Activated naive CD8-positive, alpha-beta T cell treated with anti-CD3 and anti-CD28 coated beads for 36 hours (primary cell): ENCODE measurements around the gene CFP. TPM values are rescaled to one million over a fixed set of nuclear protein-coding genes. Genes with fewer than 3 reads are reported as not detected.

Source experiments
- DNase-seq: peaks from one replicate; pipeline ENCODE4 v3.0.0; 2021
- H3K27ac Mint-ChIP-seq: one replicate; pipeline ENCODE4 v1.8.0; 2022; ENCODE audit warnings: mild to moderate bottlenecking, moderate library complexity, mixed read lengths
- H3K27me3 Mint-ChIP-seq: one replicate; pipeline ENCODE4 v1.8.0; 2022; ENCODE audit warnings: mild to moderate bottlenecking, mixed read lengths
- H3K36me3 Mint-ChIP-seq: one replicate; pipeline ENCODE4 v1.8.0; 2021; ENCODE audit warnings: mild to moderate bottlenecking, mixed read lengths
- H3K4me1 Mint-ChIP-seq: one replicate; pipeline ENCODE4 v1.8.0; 2021; ENCODE audit warnings: mixed read lengths
- H3K4me3 Mint-ChIP-seq: one replicate; pipeline ENCODE4 v1.8.0; 2022; ENCODE audit warnings: mild to moderate bottlenecking, moderate library complexity, mixed read lengths
- H3K9me3 Mint-ChIP-seq: one replicate; pipeline ENCODE4 v1.8.0; 2022; ENCODE audit warnings: mixed read lengths
- total RNA-seq, 2 experiments: library from RNA; stranded (reverse); gene quantifications; one replicate each; pipeline ENCODE4 v1.2.3, GENCODE V29; 2021

Gene CFP
- total RNA-seq, 2 experiments from 2014 or later: 0.90 to 1.9 TPM

- Mint-ChIP-seq H3K36me3 (peaks cover 3% of the 10 kb centered on the region), H3K27me3 (peaks cover 10% of the 10 kb centered on the region), H3K4me3 (no peak overlapping the region), H3K4me1 (peaks cover 19% of the 10 kb centered on the region), H3K27ac (no peak overlapping the region), H3K9me3 (no peaks in the 10 kb centered on the region)
- DNase-seq: no peak
These were observed 52.3 kb downstream of the CFP start for GRCh38 chrX:47577424-47577823.

- Mint-ChIP-seq H3K9me3 (no peaks in the 10 kb centered on the region), H3K27ac (no peak overlapping the region), H3K4me1 (peaks cover 12% of the 10 kb centered on the region), H3K27me3 (peaks cover 10% of the 10 kb centered on the region), H3K36me3 (peaks cover 11% of the 10 kb centered on the region), H3K4me3 (no peak overlapping the region)
- no peak for DNase-seq
These were observed 53.5 kb downstream of the CFP start for GRCh38 chrX:47576021-47576898.

- H3K9me3 Mint-ChIP-seq: no peaks in the 10 kb centered on the region
- no peak overlapping the region for H3K27ac Mint-ChIP-seq
- H3K36me3 Mint-ChIP-seq: peaks cover 20% of the 10 kb centered on the region
- H3K27me3 Mint-ChIP-seq: peaks cover 10% of the 10 kb centered on the region
- no peak for DNase-seq
- H3K4me3 Mint-ChIP-seq: peak overlapping the region; percentile 32
- H3K4me1 Mint-ChIP-seq: peaks cover 11% of the 10 kb centered on the region
These were observed 55.0 kb downstream of the CFP start for GRCh38 chrX:47574547-47575301.

GRCh38 chrX:47574076-47574546 is 55.6 kb downstream of the CFP start:
- peak overlapping the region; percentile 32 for H3K4me3 Mint-ChIP-seq
- H3K36me3 Mint-ChIP-seq: peaks cover 24% of the 10 kb centered on the region
- H3K9me3 Mint-ChIP-seq: no peaks in the 10 kb centered on the region
- H3K27ac Mint-ChIP-seq: no peak overlapping the region
- peaks cover 10% of the 10 kb centered on the region for H3K27me3 Mint-ChIP-seq
- peaks cover 7% of the 10 kb centered on the region for H3K4me1 Mint-ChIP-seq
- no peak for DNase-seq

GRCh38 chrX:47573341-47574075 is 56.2 kb downstream of the CFP start:
- no peaks in the 10 kb centered on the region for H3K9me3 Mint-ChIP-seq
- peak overlapping the region; percentile 67 for H3K4me3 Mint-ChIP-seq
- H3K4me1 Mint-ChIP-seq: peaks cover 7% of the 10 kb centered on the region
- DNase-seq: no peak
- H3K27ac Mint-ChIP-seq: no peak overlapping the region
- peaks cover 10% of the 10 kb centered on the region for H3K27me3 Mint-ChIP-seq
- H3K36me3 Mint-ChIP-seq: peaks cover 26% of the 10 kb centered on the region

Other genes starting within 250 kb of the CFP start
- gene ZNF41, start 146.7 kb downstream of the CFP start, total RNA-seq: 1 to 10 TPM; 8.8 TPM
- 10 to 100 TPM; 65.1 to 70.8 TPM for gene ARAF, start 68.7 kb downstream of the CFP start, total RNA-seq
- gene TIMP1, start 47.5 kb downstream of the CFP start, total RNA-seq: 1 to 10 TPM; 2.7 to 3.2 TPM
- gene SYN1, start 10.1 kb downstream of the CFP start, total RNA-seq: 1 to 10 TPM in 1 of 2 experiments, under 1 TPM in 1; 0.91 to 1.4 TPM
- gene ELK1, start 20.6 kb upstream of the CFP start, total RNA-seq: 10 to 100 TPM; 65.4 to 67.5 TPM
- gene UXT, start 29.2 kb upstream of the CFP start, total RNA-seq: 100 to 1,000 TPM; 150 to 154 TPM
- gene ZNF81, start 207.0 kb upstream of the CFP start, total RNA-seq: 1 to 10 TPM; 4.8 to 7.8 TPM